AG09319 (cell line): ENCODE results near the gene KRT85.
"Not testable (repeated sequence)": the region's sequence is repeated elsewhere in the genome, so short reads cannot be mapped to it uniquely, and the experiment has no call there.

Experiments
- DNase-seq: peaks from one replicate; pipeline ENCODE4 v3.0.0-alpha.2; 2010; ENCODE audit warnings: low read depth; ENCODE audit errors: extremely low read depth
- TF ChIP-seq, protein P1 (sequence below): IDR thresholded peaks from 2 replicates; pipeline ENCODE4 v1.5.1; 2011; ENCODE audit warnings: low read depth, mild to moderate bottlenecking, inconsistent platforms, low read length, moderate library complexity

Gene KRT85

GRCh38 chr12:52349196-52349595 lies 18.1 kb downstream of the KRT85 start:
- no peak for DNase-seq
- TF ChIP-seq, protein P1, sequence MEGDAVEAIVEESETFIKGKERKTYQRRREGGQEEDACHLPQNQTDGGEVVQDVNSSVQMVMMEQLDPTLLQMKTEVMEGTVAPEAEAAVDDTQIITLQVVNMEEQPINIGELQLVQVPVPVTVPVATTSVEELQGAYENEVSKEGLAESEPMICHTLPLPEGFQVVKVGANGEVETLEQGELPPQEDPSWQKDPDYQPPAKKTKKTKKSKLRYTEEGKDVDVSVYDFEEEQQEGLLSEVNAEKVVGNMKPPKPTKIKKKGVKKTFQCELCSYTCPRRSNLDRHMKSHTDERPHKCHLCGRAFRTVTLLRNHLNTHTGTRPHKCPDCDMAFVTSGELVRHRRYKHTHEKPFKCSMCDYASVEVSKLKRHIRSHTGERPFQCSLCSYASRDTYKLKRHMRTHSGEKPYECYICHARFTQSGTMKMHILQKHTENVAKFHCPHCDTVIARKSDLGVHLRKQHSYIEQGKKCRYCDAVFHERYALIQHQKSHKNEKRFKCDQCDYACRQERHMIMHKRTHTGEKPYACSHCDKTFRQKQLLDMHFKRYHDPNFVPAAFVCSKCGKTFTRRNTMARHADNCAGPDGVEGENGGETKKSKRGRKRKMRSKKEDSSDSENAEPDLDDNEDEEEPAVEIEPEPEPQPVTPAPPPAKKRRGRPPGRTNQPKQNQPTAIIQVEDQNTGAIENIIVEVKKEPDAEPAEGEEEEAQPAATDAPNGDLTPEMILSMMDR = no peak

DNA sequence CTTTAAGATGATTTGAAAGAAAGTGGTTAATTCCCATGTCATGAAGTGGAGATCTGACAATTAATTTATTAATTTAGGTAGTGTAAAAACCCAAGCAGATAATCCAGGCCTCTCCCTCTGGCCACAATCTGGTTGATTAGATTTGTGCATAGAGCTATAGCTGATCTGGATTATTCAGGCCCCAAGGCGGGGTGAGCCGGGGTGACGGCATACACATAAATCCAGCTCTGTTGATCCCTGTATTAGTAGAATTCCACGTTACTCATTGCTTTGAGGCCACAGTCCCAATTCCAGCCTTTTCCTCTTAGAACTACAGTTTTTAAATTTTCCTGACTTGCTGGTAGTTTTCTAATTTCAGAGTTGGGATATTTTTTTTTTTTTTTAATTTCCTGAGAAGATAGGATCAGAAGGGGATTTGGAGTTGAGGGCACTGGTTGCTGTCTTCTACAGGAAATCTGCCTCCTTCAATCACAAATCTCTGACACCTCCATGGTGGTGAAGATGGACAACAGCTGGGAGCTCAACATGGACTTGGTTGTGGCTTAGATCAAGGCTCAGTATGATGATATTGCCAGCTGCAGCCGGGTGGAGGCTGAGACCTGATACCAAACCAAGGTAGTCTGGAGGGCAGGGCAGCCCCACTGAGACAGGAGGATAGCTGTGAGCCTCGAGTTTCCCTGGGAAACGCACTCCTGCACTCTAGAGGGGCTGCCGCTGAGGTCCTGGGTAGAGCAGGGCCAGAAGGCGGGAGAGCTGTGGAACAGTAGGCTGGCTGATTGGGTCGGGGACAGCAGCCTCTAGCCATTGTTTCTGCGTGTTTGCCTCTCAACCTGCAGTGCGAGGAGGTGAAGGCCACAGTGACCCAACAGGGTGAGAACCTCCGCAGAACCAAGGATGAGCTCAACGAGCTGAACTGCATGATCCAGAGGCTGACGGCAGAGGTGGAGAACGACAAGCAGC lies 19.4 kb downstream of the KRT85 start:
- TF ChIP-seq, protein P1 = no peak
- DNase-seq = no peak

DNA sequence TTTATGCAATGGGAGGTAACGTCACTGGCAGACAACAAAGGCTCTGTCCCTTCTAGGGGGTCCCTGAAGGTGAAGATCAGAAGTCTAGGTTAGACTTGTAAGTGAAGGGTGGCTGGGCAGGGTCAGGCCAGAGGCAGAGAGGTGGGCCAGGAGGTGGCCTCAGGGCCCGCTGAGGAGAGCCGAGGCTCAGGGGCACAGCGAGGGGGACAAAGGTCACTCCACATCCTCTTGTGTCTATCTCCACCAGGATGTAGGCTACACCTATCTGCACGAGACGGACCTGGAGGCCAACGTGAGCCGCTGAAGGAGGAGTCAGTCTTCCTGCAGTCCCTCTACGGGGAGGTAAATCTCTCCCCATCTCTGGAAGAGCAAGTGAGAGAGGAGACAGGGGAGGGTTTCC lies 20.3 kb downstream of the KRT85 start:
- TF ChIP-seq, protein P1 = no peak
- no peak for DNase-seq

DNA sequence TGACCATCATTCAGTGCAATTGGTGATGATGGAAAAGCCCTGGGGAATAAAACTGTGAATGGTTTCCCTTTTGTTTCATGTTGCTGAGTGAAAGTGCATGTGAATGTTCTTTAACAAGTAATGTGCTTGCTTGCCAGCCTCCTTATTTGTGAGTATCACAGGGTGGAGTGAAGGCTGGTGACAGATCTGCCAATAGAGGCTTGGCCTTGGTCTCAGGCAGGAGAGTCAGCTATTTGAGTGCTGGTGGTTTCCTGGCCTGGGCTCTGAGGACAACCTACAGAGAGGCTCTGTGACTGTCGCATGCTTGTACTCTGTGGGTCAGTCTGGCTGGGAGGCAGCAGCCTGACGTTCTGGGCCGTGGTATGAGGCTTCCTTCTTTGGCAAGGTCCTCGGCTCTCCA lies 20.7 kb downstream of the KRT85 start:
- TF ChIP-seq, protein P1 = no peak

GRCh38 chr12:52345041-52345440 lies 22.2 kb downstream of the KRT85 start:
- not testable (repeated sequence) for DNase-seq

More for the DNA sequence above, 20.7 kb downstream of the KRT85 start:
- no peak for DNase-seq

GRCh38 chr12:52344111-52344510 lies 23.2 kb downstream of the KRT85 start:
- TF ChIP-seq, protein P1 = no peak
- DNase-seq = no peak

DNA sequence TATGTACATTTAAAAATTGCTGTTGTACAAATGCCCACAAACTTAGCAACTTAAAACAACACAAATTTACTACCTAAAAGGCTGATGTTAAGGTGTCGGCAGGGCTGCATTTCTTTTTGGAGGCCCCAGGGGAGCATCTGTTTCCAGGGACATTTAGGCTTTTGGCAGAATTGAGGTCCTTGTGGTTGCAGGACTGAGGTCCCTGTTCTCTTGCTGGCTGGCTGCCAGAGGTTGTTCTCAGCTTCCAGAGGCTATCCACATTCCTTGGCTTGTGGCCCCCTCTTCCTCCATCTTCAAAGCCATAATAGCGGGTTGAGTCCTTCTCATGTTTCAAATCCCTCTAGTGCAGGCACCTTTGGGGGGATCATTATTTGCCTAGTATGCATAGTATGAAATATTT lies 23.7 kb downstream of the KRT85 start:
- TF ChIP-seq, protein P1 = no peak
- no peak for DNase-seq
